DND-41 (cell line): ENCODE results near the gene SBK3.

Experiments used
- ATAC-seq: fragments of 200-7000 bp; cut with Tn5 transposase; 3 replicates; pipeline ENCODE4 v1.9.1; 2021; ENCODE audit warnings: low read depth; ENCODE audit not compliant: insufficient read depth
- DNase-seq: peaks from one replicate; pipeline ENCODE4 v3.0.0-alpha.2; 2020
- H2AFZ ChIP-seq: 2 replicates; pipeline ENCODE4 v1.6.0; 2012; ENCODE audit warnings: low read depth, low read length
- H3K27ac ChIP-seq: 2 replicates; pipeline ENCODE4 v1.5.1; 2012; ENCODE audit warnings: low read length, inconsistent platforms
- H3K27me3 ChIP-seq: fragments of 200-600 bp; sonication (generic); 2 replicates; pipeline ENCODE4 v1.6.0; 2012; ENCODE audit warnings: low read length, mild to moderate bottlenecking, inconsistent platforms; ENCODE audit not compliant: insufficient read depth, poor library complexity
- H3K36me3 ChIP-seq: 2 replicates; pipeline ENCODE4 v1.5.1; 2012; ENCODE audit warnings: low read length, inconsistent platforms; ENCODE audit not compliant: insufficient read depth
- H3K4me1 ChIP-seq: 2 replicates; pipeline ENCODE4 v1.5.1; 2012; ENCODE audit warnings: mild to moderate bottlenecking, low read length; ENCODE audit not compliant: insufficient read depth
- H3K4me2 ChIP-seq: 2 replicates; pipeline ENCODE4 v1.6.0; 2012; ENCODE audit warnings: mild to moderate bottlenecking, moderate library complexity, low read length, inconsistent platforms; ENCODE audit not compliant: insufficient read depth
- H3K4me3 ChIP-seq, 2 experiments: fragments of 200-600 bp in 1 of 2; shearing (Covaris generic) in 1 of 2; 2 replicates each; pipeline ENCODE4 v1.5.1; 2012 to 2016; ENCODE audit warnings: inconsistent platforms in 2 of 2, low read length in 2 of 2, mild to moderate bottlenecking in 2 of 2, low read depth in 1 of 2, moderate library complexity in 1 of 2
- H3K79me2 ChIP-seq: 2 replicates; pipeline ENCODE4 v1.6.0; 2012; ENCODE audit warnings: low read length, inconsistent platforms; ENCODE audit not compliant: insufficient read depth
- H3K9ac ChIP-seq: 2 replicates; pipeline ENCODE4 v1.6.0; 2012; ENCODE audit warnings: low read depth, mild to moderate bottlenecking, inconsistent platforms, low read length, moderate library complexity
- H3K9me3 ChIP-seq: 2 replicates; pipeline ENCODE4 v1.5.1; 2012; ENCODE audit warnings: low read length, moderate library complexity, mild to moderate bottlenecking, inconsistent platforms; ENCODE audit not compliant: insufficient read depth, severe bottlenecking
- H4K20me1 ChIP-seq: 2 replicates; pipeline ENCODE4 v1.6.0; 2012; ENCODE audit warnings: low read length; ENCODE audit not compliant: insufficient read depth
- CTCF ChIP-seq: IDR thresholded peaks from 2 replicates; pipeline ENCODE4 v1.5.1; 2012; ENCODE audit warnings: borderline replicate concordance, low read length, moderate library complexity, mild to moderate bottlenecking; ENCODE audit not compliant: poor library complexity, severe bottlenecking; ENCODE audit errors: extremely low read depth
- EZH2 ChIP-seq: IDR thresholded peaks from 3 replicates; pipeline ENCODE4 v1.6.1; 2012; ENCODE audit warnings: borderline replicate concordance, low read depth, mild to moderate bottlenecking, moderate library complexity, low read length, inconsistent platforms; ENCODE audit not compliant: severe bottlenecking

Gene SBK3

GRCh38 chr19:55508120-55508519 lies 37.2 kb downstream of the SBK3 start:
- Histone ChIP-seq H3K27me3 (no peaks in the 10 kb centered on the region), H3K27ac (no peak overlapping the region), H3K9me3 (peaks cover 1% of the 10 kb centered on the region), H3K36me3 (no peaks in the 10 kb centered on the region; the same call in 1 of the 2 replicates), H3K79me2 (no peaks in the 10 kb centered on the region; the same call in 1 of the 2 replicates), H3K9ac (no peak overlapping the region), H2AFZ (no peak overlapping the region), H4K20me1 (no peaks in the 10 kb centered on the region), H3K4me1 (peaks cover 17% of the 10 kb centered on the region), H3K4me3 (no peak overlapping the region), H3K4me2 (no peak overlapping the region)
- DNase-seq: no peak
- TF ChIP-seq EZH2: no peak
- TF ChIP-seq CTCF: no peak
- no peak for ATAC-seq

GRCh38 chr19:55504981-55505380 lies 40.4 kb downstream of the SBK3 start:
- peaks cover 3% of the 10 kb centered on the region for H3K9me3 ChIP-seq
- TF ChIP-seq CTCF (no peak), EZH2 (no peak)
- ATAC-seq: no peak

GRCh38 chr19:55504252-55504603 lies 41.1 kb downstream of the SBK3 start:
- peak overlapping the region; percentile 65 for H3K9ac ChIP-seq
- H3K27ac ChIP-seq: peak overlapping the region; percentile 97
- no peak for TF ChIP-seq EZH2
- no peak for TF ChIP-seq CTCF

More at GRCh38 chr19:55504981-55505380, 40.4 kb downstream of the SBK3 start:
- H3K4me2 ChIP-seq: no peak overlapping the region
- peaks cover 27% of the 10 kb centered on the region for H3K4me1 ChIP-seq
- H3K27ac ChIP-seq: no peak overlapping the region
- no peaks in the 10 kb centered on the region for H4K20me1 ChIP-seq
- H2AFZ ChIP-seq: no peak overlapping the region
- no peaks in the 10 kb centered on the region; the same call in 1 of the 2 replicates for H3K79me2 ChIP-seq
- DNase-seq: no peak
- H3K36me3 ChIP-seq: no peaks in the 10 kb centered on the region; the same call in 1 of the 2 replicates
- H3K9ac ChIP-seq: 0 out of 2 replicates have a peak overlapping the region, but pooled peaks have one; percentile 3
- no peaks in the 10 kb centered on the region for H3K27me3 ChIP-seq
- no peak overlapping the region for H3K4me3 ChIP-seq

More at GRCh38 chr19:55504252-55504603, 41.1 kb downstream of the SBK3 start:
- Histone ChIP-seq H3K79me2 (no peaks in the 10 kb centered on the region; the same call in 1 of the 2 replicates), H4K20me1 (no peaks in the 10 kb centered on the region), H3K27me3 (no peaks in the 10 kb centered on the region), H3K9me3 (peaks cover 3% of the 10 kb centered on the region), H3K4me1 (peaks cover 27% of the 10 kb centered on the region), H3K36me3 (no peaks in the 10 kb centered on the region; the same call in 1 of the 2 replicates), H3K4me2 (peak overlapping the region; percentile 85), H2AFZ (peak overlapping the region; percentile 100), H3K4me3 (peak overlapping the region; percentile 31 to 61; a peak in 3 of 4 replicates)
- DNase-seq (no peak), ATAC-seq (no peak)
